GM06990 (cell line): ENCODE data around the gene REXO5.

Source experiments
- DNase-seq: peaks from one replicate; pipeline ENCODE4 v3.0.0-alpha.2; 2011; ENCODE audit not compliant: insufficient read length; ENCODE audit errors: extremely low read depth
- H3K27me3 ChIP-seq: replicated peaks from 2 replicates; pipeline ENCODE4 v1.6.0; 2011; ENCODE audit warnings: low read length; ENCODE audit not compliant: control insufficient read depth, insufficient read depth
- H3K36me3 ChIP-seq: 2 replicates; pipeline ENCODE4 v1.5.1; 2011; ENCODE audit warnings: low read length; ENCODE audit not compliant: control insufficient read depth, insufficient read depth
- H3K4me3 ChIP-seq: replicated peaks from 2 replicates; pipeline ENCODE4 v1.5.1; 2011; ENCODE audit warnings: low read depth, mild to moderate bottlenecking, control low read depth, low read length
- CTCF ChIP-seq: IDR thresholded peaks from 2 replicates; pipeline ENCODE4 v1.5.1; 2011; ENCODE audit warnings: low read length, control low read depth, mild to moderate bottlenecking, inconsistent platforms; ENCODE audit not compliant: insufficient read depth, poor library complexity, severe bottlenecking

The REXO5 gene

GRCh38 chr16:20830372-20830771, 24.0 kb downstream of the REXO5 start:
- DNase-seq, result no peak

GRCh38 chr16:20833086-20833485, 26.8 kb downstream of the REXO5 start:
- DNase-seq, result no peak
- H3K4me3 ChIP-seq, result no peak overlapping the region
- no peaks in the 10 kb centered on the region for H3K27me3 ChIP-seq
- no peak for TF ChIP-seq CTCF
- H3K36me3 ChIP-seq, result no peaks in the 10 kb centered on the region

More at GRCh38 chr16:20830372-20830771, 24.0 kb downstream of the REXO5 start:
- TF ChIP-seq CTCF, result no peak
- Histone ChIP-seq H3K27me3 (no peaks in the 10 kb centered on the region), H3K36me3 (no peaks in the 10 kb centered on the region; the same call in 1 of the 2 replicates), H3K4me3 (no peak overlapping the region)

GRCh38 chr16:20838240-20838639, 31.9 kb downstream of the REXO5 start:
- no peak overlapping the region for H3K4me3 ChIP-seq
- H3K27me3 ChIP-seq, result no peaks in the 10 kb centered on the region
- H3K36me3 ChIP-seq, result no peaks in the 10 kb centered on the region; the same call in 1 of the 2 replicates
- no peak for TF ChIP-seq CTCF
- no peak for DNase-seq

GRCh38 chr16:20839504-20839903, 33.2 kb downstream of the REXO5 start:
- no peak for DNase-seq
- no peaks in the 10 kb centered on the region for H3K27me3 ChIP-seq
- no peak for TF ChIP-seq CTCF
- H3K4me3 ChIP-seq, result no peak overlapping the region
- H3K36me3 ChIP-seq, result no peaks in the 10 kb centered on the region; the same call in 1 of the 2 replicates

- H3K27me3 ChIP-seq, result no peaks in the 10 kb centered on the region
- no peak for TF ChIP-seq CTCF
- DNase-seq, result no peak
- no peaks in the 10 kb centered on the region; the same call in 1 of the 2 replicates for H3K36me3 ChIP-seq
- no peak overlapping the region for H3K4me3 ChIP-seq
Measured at GRCh38 chr16:20844054-20844453, 37.7 kb downstream of the REXO5 start.

GRCh38 chr16:20844588-20844987, 38.3 kb downstream of the REXO5 start:
- H3K36me3 ChIP-seq, result no peaks in the 10 kb centered on the region; the same call in 1 of the 2 replicates
- no peaks in the 10 kb centered on the region for H3K27me3 ChIP-seq
- no peak for TF ChIP-seq CTCF
- H3K4me3 ChIP-seq, result no peak overlapping the region
- no peak for DNase-seq
